Glutamatergic neuron (in vitro differentiated cells): ENCODE measurements around the gene PEAK1. TPM values are rescaled to one million over a fixed set of nuclear protein-coding genes. Genes with fewer than 3 reads are reported as not detected.
"Not testable (repeated sequence)": the region's sequence is repeated elsewhere in the genome, so short reads cannot be mapped to it uniquely, and the experiment has no call there.

Experiments used
- DNase-seq: peaks from one replicate; pipeline ENCODE4 v3.0.0; 2022
- H3K27ac Mint-ChIP-seq: one replicate; pipeline ENCODE4 v1.8.0; 2020; ENCODE audit warnings: mild to moderate bottlenecking, mixed read lengths, inconsistent platforms; ENCODE audit not compliant: unreplicated experiment
- H3K27me3 Mint-ChIP-seq: one replicate; pipeline ENCODE4 v1.8.0; 2020; ENCODE audit warnings: mild to moderate bottlenecking, moderate library complexity, mixed read lengths, inconsistent platforms; ENCODE audit not compliant: unreplicated experiment
- H3K36me3 Mint-ChIP-seq: one replicate; pipeline ENCODE4 v1.8.0; 2020; ENCODE audit warnings: mild to moderate bottlenecking, mixed read lengths, inconsistent platforms; ENCODE audit not compliant: unreplicated experiment
- H3K4me1 Mint-ChIP-seq: one replicate; pipeline ENCODE4 v1.8.0; 2020; ENCODE audit warnings: mild to moderate bottlenecking, low read depth, mixed read lengths, inconsistent platforms; ENCODE audit not compliant: unreplicated experiment
- H3K4me3 Mint-ChIP-seq: one replicate; pipeline ENCODE4 v1.8.0; 2020; ENCODE audit warnings: mild to moderate bottlenecking, mixed read lengths, inconsistent platforms; ENCODE audit not compliant: unreplicated experiment
- H3K9me3 Mint-ChIP-seq: one replicate; pipeline ENCODE4 v1.8.0; 2020; ENCODE audit warnings: mild to moderate bottlenecking, moderate library complexity, mixed read lengths, inconsistent platforms; ENCODE audit not compliant: unreplicated experiment
- total RNA-seq: library from RNA; stranded (reverse); fragmentation: NEBNext Ultra II Directional; extraction: Animal tissue kit (Norgen Biotek cat#: 25700); gene quantifications from one replicate; pipeline ENCODE4 v1.2.1, GENCODE V29; 2021; ENCODE audit not compliant: unreplicated experiment
- TF ChIP-seq, protein P1 (sequence below): fragments of 200-600 bp; sonication (generic); IDR thresholded peaks from one replicate; pipeline ENCODE4 v1.5.0; 2021; ENCODE audit not compliant: partially characterized antibody, unreplicated experiment

The PEAK1 gene
- total RNA-seq, 1 donor from 2014 or later: 110 TPM

DNA sequence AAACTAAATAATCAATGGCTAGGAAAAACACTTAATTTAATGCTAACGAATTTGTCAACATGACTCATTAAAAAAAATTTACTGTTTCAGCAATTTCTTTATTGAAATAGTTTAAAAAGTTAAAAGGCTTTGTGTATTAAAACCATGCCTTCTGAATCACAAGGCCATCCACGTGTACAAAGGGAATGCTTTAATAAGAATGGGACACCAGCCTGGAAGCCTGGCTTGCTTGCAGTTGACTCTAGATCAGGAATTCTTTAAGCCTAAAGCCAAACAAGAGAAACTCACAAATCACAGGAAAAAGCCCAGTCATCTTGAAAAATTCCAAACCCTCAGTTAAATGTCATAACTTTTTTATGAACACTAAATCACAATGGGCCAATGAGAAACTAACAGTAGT is 137.6 kb downstream of the PEAK1 start:
- H3K27me3 Mint-ChIP-seq: no peaks in the 10 kb centered on the region
- TF ChIP-seq, protein P1, sequence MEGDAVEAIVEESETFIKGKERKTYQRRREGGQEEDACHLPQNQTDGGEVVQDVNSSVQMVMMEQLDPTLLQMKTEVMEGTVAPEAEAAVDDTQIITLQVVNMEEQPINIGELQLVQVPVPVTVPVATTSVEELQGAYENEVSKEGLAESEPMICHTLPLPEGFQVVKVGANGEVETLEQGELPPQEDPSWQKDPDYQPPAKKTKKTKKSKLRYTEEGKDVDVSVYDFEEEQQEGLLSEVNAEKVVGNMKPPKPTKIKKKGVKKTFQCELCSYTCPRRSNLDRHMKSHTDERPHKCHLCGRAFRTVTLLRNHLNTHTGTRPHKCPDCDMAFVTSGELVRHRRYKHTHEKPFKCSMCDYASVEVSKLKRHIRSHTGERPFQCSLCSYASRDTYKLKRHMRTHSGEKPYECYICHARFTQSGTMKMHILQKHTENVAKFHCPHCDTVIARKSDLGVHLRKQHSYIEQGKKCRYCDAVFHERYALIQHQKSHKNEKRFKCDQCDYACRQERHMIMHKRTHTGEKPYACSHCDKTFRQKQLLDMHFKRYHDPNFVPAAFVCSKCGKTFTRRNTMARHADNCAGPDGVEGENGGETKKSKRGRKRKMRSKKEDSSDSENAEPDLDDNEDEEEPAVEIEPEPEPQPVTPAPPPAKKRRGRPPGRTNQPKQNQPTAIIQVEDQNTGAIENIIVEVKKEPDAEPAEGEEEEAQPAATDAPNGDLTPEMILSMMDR: no peak
- H3K4me1 Mint-ChIP-seq: peaks cover 5% of the 10 kb centered on the region
- H3K9me3 Mint-ChIP-seq: no peaks in the 10 kb centered on the region
- DNase-seq: no peak
- no peak overlapping the region for H3K27ac Mint-ChIP-seq
- H3K36me3 Mint-ChIP-seq: no peaks in the 10 kb centered on the region
- no peak overlapping the region for H3K4me3 Mint-ChIP-seq

DNA sequence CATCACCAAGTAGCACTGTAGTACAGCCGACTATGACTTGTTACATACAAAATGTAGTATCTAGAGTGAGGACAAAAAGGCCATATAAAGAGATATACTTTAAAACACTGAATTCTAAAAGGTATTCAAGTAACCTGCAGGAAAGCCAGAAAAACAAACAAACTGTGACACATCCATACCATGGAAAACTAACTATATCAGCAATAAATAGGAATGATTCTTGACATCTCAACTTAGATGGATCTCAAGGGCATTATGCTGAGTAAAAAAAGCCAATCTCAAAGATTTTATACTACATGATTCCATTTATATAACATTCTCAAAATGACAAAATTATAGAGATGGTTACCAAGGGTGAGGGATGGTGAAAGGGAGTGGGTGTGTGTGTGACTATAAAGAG is 143.0 kb downstream of the PEAK1 start:
- no peak overlapping the region for H3K4me3 Mint-ChIP-seq
- H3K27ac Mint-ChIP-seq: no peak overlapping the region
- no peaks in the 10 kb centered on the region for H3K36me3 Mint-ChIP-seq
- no peaks in the 10 kb centered on the region for H3K4me1 Mint-ChIP-seq
- no peak for DNase-seq
- TF ChIP-seq, protein P1: no peak
- H3K9me3 Mint-ChIP-seq: no peaks in the 10 kb centered on the region
- no peaks in the 10 kb centered on the region for H3K27me3 Mint-ChIP-seq

DNA sequence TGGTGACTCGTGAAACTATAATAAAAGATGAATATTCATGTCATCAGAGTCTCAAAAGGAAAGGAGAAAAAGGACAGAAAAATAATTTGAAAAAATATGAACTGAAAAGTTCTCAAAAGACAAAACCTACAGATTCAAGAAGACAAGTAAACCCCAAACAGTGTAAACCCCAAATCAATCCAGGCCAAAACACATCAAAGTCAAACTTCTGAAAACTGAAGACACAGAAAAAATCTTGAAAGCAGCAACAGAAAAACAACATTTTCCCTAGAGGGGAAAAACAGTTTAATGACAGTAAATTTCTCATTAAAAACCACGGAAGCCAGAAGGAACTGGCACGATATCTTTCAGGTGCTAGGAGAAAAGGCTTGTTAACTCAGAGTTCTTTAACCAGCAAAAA is 143.8 kb downstream of the PEAK1 start:
- Mint-ChIP-seq H3K9me3 (no peaks in the 10 kb centered on the region), H3K36me3 (no peaks in the 10 kb centered on the region), H3K4me3 (no peak overlapping the region), H3K4me1 (no peaks in the 10 kb centered on the region), H3K27ac (no peak overlapping the region), H3K27me3 (no peaks in the 10 kb centered on the region)
- no peak for DNase-seq
- TF ChIP-seq, protein P1: no peak

DNA sequence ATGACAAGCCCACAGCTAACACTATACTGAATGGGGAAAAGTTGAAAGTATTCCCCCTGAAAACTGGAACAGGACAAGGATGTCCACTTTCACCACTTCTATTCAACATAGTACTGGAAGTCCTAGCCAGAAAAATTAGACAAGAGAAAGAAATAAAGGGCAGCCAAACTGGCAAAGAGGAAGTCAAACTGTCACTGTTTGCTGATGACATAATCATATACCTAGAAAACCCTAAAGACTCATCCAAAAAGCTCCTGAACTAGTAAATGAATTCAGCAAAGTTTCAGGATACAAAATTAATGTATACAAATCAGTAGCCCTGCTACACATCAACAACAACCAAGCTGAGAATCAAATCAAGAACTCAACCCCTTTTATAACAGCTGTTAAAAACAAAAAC is 146.8 kb downstream of the PEAK1 start:
- not testable (repeated sequence) for DNase-seq, H3K36me3 Mint-ChIP-seq, H3K27ac Mint-ChIP-seq, H3K4me1 Mint-ChIP-seq, H3K9me3 Mint-ChIP-seq, H3K27me3 Mint-ChIP-seq, H3K4me3 Mint-ChIP-seq

DNA sequence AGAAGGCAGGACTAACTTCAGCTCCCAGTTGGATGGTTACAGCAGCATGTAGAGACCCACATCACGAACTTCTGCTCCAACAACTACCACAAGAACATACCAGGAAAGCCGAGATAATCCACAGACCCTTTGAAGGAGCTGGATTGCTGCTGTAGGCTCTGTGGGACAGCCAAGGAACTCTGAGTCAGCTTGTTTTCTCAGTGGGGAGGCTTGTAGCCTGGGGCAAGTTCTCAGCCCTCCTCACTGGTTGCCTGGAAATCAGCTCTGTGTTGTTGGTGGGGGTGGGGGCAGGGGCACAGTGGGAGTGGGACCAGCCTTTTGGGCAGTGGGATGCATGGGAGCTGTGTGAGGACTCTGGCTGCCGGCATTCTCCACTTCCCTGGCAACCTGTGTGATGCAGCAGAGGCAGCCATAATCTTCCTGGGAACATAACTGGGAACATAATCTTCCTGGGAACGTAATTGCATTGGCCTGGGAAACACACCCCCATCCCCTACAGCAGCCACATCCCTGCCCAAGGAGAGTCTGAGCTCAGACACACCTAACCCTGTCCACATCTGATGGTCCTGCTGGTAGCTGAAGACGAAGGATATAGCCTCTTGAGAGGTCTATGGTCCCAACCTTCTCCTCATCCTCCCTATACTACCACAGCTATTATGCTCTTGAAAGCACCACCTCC is 153.1 kb downstream of the PEAK1 start:
- TF ChIP-seq, protein P1: no peak
- no peak for DNase-seq
- Mint-ChIP-seq H3K27me3 (no peaks in the 10 kb centered on the region), H3K4me1 (no peaks in the 10 kb centered on the region), H3K36me3 (peaks cover 26% of the 10 kb centered on the region), H3K27ac (no peak overlapping the region), H3K9me3 (peaks cover 11% of the 10 kb centered on the region), H3K4me3 (no peak overlapping the region)
